Heart right ventricle (tissue), 16 donors: ENCODE data around the gene OR2V1. TPM values are rescaled to one million over a fixed set of nuclear protein-coding genes. Genes with fewer than 3 reads are reported as not detected.

ENCODE experiments used
- ATAC-seq, 8 donors: fragments of 200-7000 bp; cut with Tn5 transposase; one replicate each; pipeline ENCODE4 v1.9.1; 2020; ENCODE audit warnings: mild to moderate bottlenecking in 8 of 8, moderate library complexity in 8 of 8, moderate number of reproducible peaks in 1 of 8
- DNase-seq, 2 donors: peaks; one replicate each; pipeline ENCODE4 v3.0.0-alpha.2; 2020
- H3K27ac ChIP-seq, 10 donors: fragments of 200-600 bp; sonication (generic) in 2 of 10; one replicate each; pipeline versions ENCODE4 v1.5.0 to v1.8.0; 2020 to 2022; ENCODE audit warnings: mild to moderate bottlenecking in 3 of 10
- H3K27me3 ChIP-seq, 7 donors: fragments of 200-600 bp; one replicate each; pipeline ENCODE4 v1.8.0; 2021 to 2022; ENCODE audit warnings: mild to moderate bottlenecking in 2 of 7
- H3K36me3 ChIP-seq, 9 donors: fragments of 200-600 bp; sonication (generic) in 1 of 9; one replicate each; pipeline versions ENCODE4 v1.5.0 to v1.8.0; 2020 to 2022; ENCODE audit warnings: mild to moderate bottlenecking in 2 of 9
- H3K4me1 ChIP-seq, 9 donors: fragments of 200-600 bp; sonication (generic) in 1 of 9; one replicate each; pipeline versions ENCODE4 v1.5.0 to v1.8.0; 2020 to 2022; ENCODE audit warnings: mild to moderate bottlenecking in 4 of 9
- H3K4me3 ChIP-seq, 10 donors: fragments of 200-600 bp; sonication (generic) in 2 of 10; one replicate each; pipeline versions ENCODE4 v1.5.0 to v1.8.0; 2020 to 2022; ENCODE audit warnings: mild to moderate bottlenecking in 7 of 10, moderate library complexity in 2 of 10
- H3K9me3 ChIP-seq, 11 donors: fragments of 200-600 bp in 10 of 11; sonication (generic) in 2 of 11; one replicate each; pipeline versions ENCODE4 v1.5.0 to v1.8.0; 2013 to 2022; ENCODE audit warnings: mild to moderate bottlenecking in 2 of 11, control low read depth in 1 of 11, moderate library complexity in 1 of 11
- CTCF ChIP-seq, 9 donors: fragments of 200-600 bp; sonication (generic) in 2 of 9; IDR thresholded peaks; one replicate each; pipeline versions ENCODE4 v1.5.0 to v1.8.0; 2021 to 2022; ENCODE audit warnings: antibody characterized with exemption in 9 of 9, mild to moderate bottlenecking in 5 of 9, moderate library complexity in 1 of 9
- WGBS, 2 donors: extraction: QIAGEN DNeasy Blood & Tissue Kit; methylation state at CpG; one replicate each; pipeline ENCODE4 v1.1.7; 2013; ENCODE audit warnings: inconsistent platforms in 1 of 2; 5-methylcytosine and 5-hydroxymethylcytosine counted together
- intact Hi-C, 10 donors: fragments of 100-400 bp; cut with DNase I; formaldehyde crosslinking; loops; one replicate each; pipeline versions ENCODE4 v1.11.1 to v1.14.2; 2022
- polyA plus RNA-seq, 2 donors: library from polyadenylated mRNA; stranded (reverse); fragments of 200-250 nt; gene quantifications; one replicate each; pipeline ENCODE4 v1.2.3, GENCODE V29; 2013
- total RNA-seq, 10 donors: library from RNA; stranded (reverse); fragmentation: NEBNext Ultra II Directional in 3 of 10; extraction: Animal tissue kit (Norgen Biotek cat#: 25700) in 3 of 10; gene quantifications; one replicate each; pipeline versions ENCODE4 v1.2.1 to v1.2.4, GENCODE V29; 2021 to 2023
- donor health status: Arrhythmogenic right ventricular cardiomyopathy.
- donor health status: ischemic (EF 13 %, LVEDD 7.1; RV severe dilation, severe dysfunction).
- donor health status: healthy with polysubstance abuse.
- donor health status: DM: no; HTN: yes; CAD: no.
- donor health status: DM: no; HTN: no; CAD: no.
- donor health status: ischemic (EF 25% LVEDD 6.9; RV normal size, moderate dysfunction).
- donor health status: ischemic (EF 25% LVEDD 5.7; RV mildly dilated, moderate dysfunction).
- donor health status: healthy.
- donor health status: DM: yes; HTN: yes; CAD: no.
- donor health status: Ischemic cardiomyopathy.
- donor health status: ischemic (EF 35%, LVEDD 5.7; RV mildly dilated, moderate dysfunction).
- donor health status: nonischemic (EF 11% LVEDD 7.7; RV severe dilation, severe dysfunction).
- donor health status: DM: yes; HTN: yes; CAD: no.
- donor health status: PGD.
- donor health status: ischemic (EF 29% LVEDD 5.4; RV normal size, mild dysfunction).
- donor health status: nonischemic (EF 23%, LVEDD 6.1; RV moderate dilation, normal function).

OR2V1 gene
- total and polyA plus RNA-seq, 12 donors: not detected

GRCh38 chr5:181111010-181111409 lies 20.0 kb downstream of the OR2V1 start:
- ATAC-seq (no peak), DNase-seq (no peak)
- H3K4me1 ChIP-seq: peaks cover 0 to 12% (median 0%) of the 10 kb centered on the region in 9 donors
- no peaks in the 10 kb centered on the region for H3K36me3 ChIP-seq
- peaks cover 5 to 97% (median 95%) of the 10 kb centered on the region in 7 donors for H3K27me3 ChIP-seq
- intact Hi-C loops: no loop called here
- no peak for TF ChIP-seq CTCF (IDR thresholded peaks at IDR 0.05)
- no peak overlapping the region for H3K4me3 ChIP-seq
- H3K27ac ChIP-seq: no peak overlapping the region
- no peaks in the 10 kb centered on the region for H3K9me3 ChIP-seq
- WGBS, 2 donors: 82 to 89% methylated on average over 5 of the region's 5 CpGs

GRCh38 chr5:181109489-181110013 lies 21.4 kb downstream of the OR2V1 start:
- WGBS, 2 donors: 42 to 49% methylated on average over 11 of the region's 11 CpGs
- DNase-seq (no peak), ATAC-seq (no peak)
- Histone ChIP-seq H3K27me3 (peaks cover 2 to 93% (median 92%) of the 10 kb centered on the region in 7 donors), H3K27ac (no peak overlapping the region), H3K9me3 (no peaks in the 10 kb centered on the region), H3K36me3 (no peaks in the 10 kb centered on the region), H3K4me3 (no peak overlapping the region), H3K4me1 (peaks cover 0 to 2% (median 0%) of the 10 kb centered on the region in 9 donors)
- TF ChIP-seq CTCF (IDR thresholded peaks at IDR 0.05): no peak
- intact Hi-C loops: no loop called here

GRCh38 chr5:181108578-181109165 lies 22.3 kb downstream of the OR2V1 start:
- Histone ChIP-seq H3K4me1 (no peaks in the 10 kb centered on the region), H3K36me3 (no peaks in the 10 kb centered on the region), H3K27ac (no peak overlapping the region), H3K4me3 (no peak overlapping the region), H3K27me3 (peaks cover 0 to 90% (median 88%) of the 10 kb centered on the region in 7 donors), H3K9me3 (no peaks in the 10 kb centered on the region)
- no peak for TF ChIP-seq CTCF (IDR thresholded peaks at IDR 0.05)
- DNase-seq (no peak), ATAC-seq (no peak)
- WGBS, 2 donors: 71 to 74% methylated on average over 14 of the region's 14 CpGs
- intact Hi-C loops: no loop called here

GRCh38 chr5:181107699-181108098 lies 23.3 kb downstream of the OR2V1 start:
- H3K27me3 ChIP-seq: peaks cover 0 to 84% (median 82%) of the 10 kb centered on the region in 7 donors

More at GRCh38 chr5:181107699-181108098, 23.3 kb downstream of the OR2V1 start:
- no peak for DNase-seq
- no peak overlapping the region for H3K27ac ChIP-seq
- no peaks in the 10 kb centered on the region for H3K9me3 ChIP-seq
- H3K4me1 ChIP-seq: no peaks in the 10 kb centered on the region
- TF ChIP-seq CTCF (IDR thresholded peaks at IDR 0.05): no peak
- WGBS, 2 donors: 72 to 74% methylated on average over 9 of the region's 9 CpGs
- H3K4me3 ChIP-seq: no peak overlapping the region
- no peak for ATAC-seq
- H3K36me3 ChIP-seq: no peaks in the 10 kb centered on the region
- intact Hi-C loops: no loop called here
